MM.1S (cell line): Measurements from ENCODE around the gene TRIM44.

Experiments
- DNase-seq: peaks from one replicate; pipeline ENCODE4 v3.0.0-alpha.2; 2015
- H2AFZ ChIP-seq: fragments of 300-600 bp; sonication (generic); 2 replicates; pipeline ENCODE4 v1.6.0; 2016; ENCODE audit warnings: antibody characterized with exemption, low read length
- H3F3A ChIP-seq: fragments of 300-600 bp; sonication (generic); 2 replicates; pipeline ENCODE4 v1.6.1; 2016; ENCODE audit warnings: mild to moderate bottlenecking, antibody characterized with exemption, low read length, moderate library complexity, mixed read lengths; ENCODE audit not compliant: insufficient read depth
- H3K27ac ChIP-seq: fragments of 300-600 bp; sonication (generic); 2 replicates; pipeline ENCODE4 v1.5.1; 2016; ENCODE audit warnings: mild to moderate bottlenecking, low read length
- H3K27me3 ChIP-seq: fragments of 300-600 bp; sonication (generic); replicated peaks from 2 replicates; pipeline ENCODE4 v1.6.0; 2016; ENCODE audit warnings: low read length; ENCODE audit not compliant: insufficient read depth
- H3K36me3 ChIP-seq: fragments of 300-600 bp; sonication (generic); replicated peaks from 2 replicates; pipeline ENCODE4 v1.6.1; 2016; ENCODE audit warnings: mild to moderate bottlenecking, low read length, mixed read lengths; ENCODE audit not compliant: insufficient read depth
- H3K4me1 ChIP-seq: fragments of 300-600 bp; sonication (generic); 2 replicates; pipeline ENCODE4 v1.6.1; 2016; ENCODE audit warnings: low read length, mixed read lengths
- H3K4me2 ChIP-seq: fragments of 300-600 bp; sonication (generic); 2 replicates; pipeline ENCODE4 v1.6.0; 2016; ENCODE audit warnings: low read depth, low read length
- H3K4me3 ChIP-seq: fragments of 300-600 bp; sonication (generic); 2 replicates; pipeline ENCODE4 v1.5.1; 2016; ENCODE audit warnings: low read length, mixed read lengths
- H3K79me2 ChIP-seq: fragments of 300-600 bp; sonication (generic); 2 replicates; pipeline ENCODE4 v1.6.1; 2016; ENCODE audit warnings: mixed run types, low read length, mixed read lengths
- H3K9ac ChIP-seq: fragments of 300-600 bp; sonication (generic); 2 replicates; pipeline ENCODE4 v1.6.1; 2016; ENCODE audit warnings: low read length, mixed read lengths
- H3K9me2 ChIP-seq: fragments of 300-600 bp; sonication (generic); replicated peaks from 2 replicates; pipeline ENCODE4 v1.6.1; 2016; ENCODE audit warnings: mild to moderate bottlenecking, low read length, mixed read lengths; ENCODE audit not compliant: insufficient read depth
- H3K9me3 ChIP-seq: fragments of 300-600 bp; sonication (generic); replicated peaks from 2 replicates; pipeline ENCODE4 v1.6.1; 2016; ENCODE audit warnings: mild to moderate bottlenecking, low read length, mixed read lengths; ENCODE audit not compliant: insufficient read depth
- H4K20me1 ChIP-seq: fragments of 300-600 bp; sonication (generic); 2 replicates; pipeline ENCODE4 v1.6.1; 2016; ENCODE audit warnings: mild to moderate bottlenecking, low read length, moderate library complexity, mixed read lengths; ENCODE audit not compliant: insufficient read depth
- EZH2 ChIP-seq: fragments of 300-600 bp; sonication (generic); optimal IDR thresholded peaks from 2 replicates; pipeline ENCODE3; 2017; ENCODE audit warnings: low read depth, mild to moderate bottlenecking, antibody characterized with exemption, low read length, mixed read lengths
- EZH2phosphoT487 ChIP-seq: fragments of 300-600 bp; sonication (generic); IDR thresholded peaks from 2 replicates; pipeline ENCODE4 v1.6.1; 2018; ENCODE audit warnings: antibody characterized with exemption, low read length
- TF ChIP-seq, protein P1 (sequence below): fragments of 300-600 bp; sonication (generic); IDR thresholded peaks from 2 replicates; pipeline ENCODE4 v1.5.1; 2016; ENCODE audit warnings: antibody characterized with exemption, low read length, mixed read lengths

Gene TRIM44

DNA sequence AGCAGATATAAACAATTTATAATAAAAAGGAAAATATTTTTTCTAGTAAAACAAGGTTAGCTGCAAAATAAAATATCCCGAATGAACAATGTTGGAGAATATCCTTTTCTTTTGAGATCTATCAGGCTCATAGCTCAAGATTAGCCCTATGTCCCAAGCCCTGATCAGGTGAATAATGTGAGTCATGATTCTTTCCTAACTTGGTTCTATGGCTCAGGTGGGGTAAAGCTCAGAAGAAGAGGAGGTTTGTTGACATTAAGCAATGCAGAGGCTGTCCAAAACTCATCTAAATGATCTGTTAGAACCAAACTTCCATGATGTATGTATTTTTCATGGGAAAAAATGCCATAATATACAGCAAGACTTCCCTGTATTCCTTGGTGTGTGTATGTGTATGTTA, 86.1 kb downstream of the TRIM44 start:
- no peaks in the 10 kb centered on the region for H3K27me3 ChIP-seq
- TF ChIP-seq, protein P1, sequence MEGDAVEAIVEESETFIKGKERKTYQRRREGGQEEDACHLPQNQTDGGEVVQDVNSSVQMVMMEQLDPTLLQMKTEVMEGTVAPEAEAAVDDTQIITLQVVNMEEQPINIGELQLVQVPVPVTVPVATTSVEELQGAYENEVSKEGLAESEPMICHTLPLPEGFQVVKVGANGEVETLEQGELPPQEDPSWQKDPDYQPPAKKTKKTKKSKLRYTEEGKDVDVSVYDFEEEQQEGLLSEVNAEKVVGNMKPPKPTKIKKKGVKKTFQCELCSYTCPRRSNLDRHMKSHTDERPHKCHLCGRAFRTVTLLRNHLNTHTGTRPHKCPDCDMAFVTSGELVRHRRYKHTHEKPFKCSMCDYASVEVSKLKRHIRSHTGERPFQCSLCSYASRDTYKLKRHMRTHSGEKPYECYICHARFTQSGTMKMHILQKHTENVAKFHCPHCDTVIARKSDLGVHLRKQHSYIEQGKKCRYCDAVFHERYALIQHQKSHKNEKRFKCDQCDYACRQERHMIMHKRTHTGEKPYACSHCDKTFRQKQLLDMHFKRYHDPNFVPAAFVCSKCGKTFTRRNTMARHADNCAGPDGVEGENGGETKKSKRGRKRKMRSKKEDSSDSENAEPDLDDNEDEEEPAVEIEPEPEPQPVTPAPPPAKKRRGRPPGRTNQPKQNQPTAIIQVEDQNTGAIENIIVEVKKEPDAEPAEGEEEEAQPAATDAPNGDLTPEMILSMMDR, result no peak
- TF ChIP-seq EZH2phosphoT487 (no peak), EZH2 (no peak)
- H3K9me2 ChIP-seq, result no peaks in the 10 kb centered on the region
- H3K36me3 ChIP-seq, result 0 out of 2 replicates have a peak, but pooled peaks cover 2% of the 10 kb centered on the region
- H4K20me1 ChIP-seq, result no peaks in the 10 kb centered on the region
- no peak overlapping the region for H3K4me3 ChIP-seq
- no peak overlapping the region for H2AFZ ChIP-seq
- H3K9ac ChIP-seq, result no peak overlapping the region
- no peak for DNase-seq
- H3F3A ChIP-seq, result no peaks in the 10 kb centered on the region
- no peaks in the 10 kb centered on the region for H3K79me2 ChIP-seq
- no peaks in the 10 kb centered on the region for H3K4me1 ChIP-seq
- no peak overlapping the region for H3K27ac ChIP-seq
- no peak overlapping the region for H3K4me2 ChIP-seq
- H3K9me3 ChIP-seq, result no peaks in the 10 kb centered on the region

DNA sequence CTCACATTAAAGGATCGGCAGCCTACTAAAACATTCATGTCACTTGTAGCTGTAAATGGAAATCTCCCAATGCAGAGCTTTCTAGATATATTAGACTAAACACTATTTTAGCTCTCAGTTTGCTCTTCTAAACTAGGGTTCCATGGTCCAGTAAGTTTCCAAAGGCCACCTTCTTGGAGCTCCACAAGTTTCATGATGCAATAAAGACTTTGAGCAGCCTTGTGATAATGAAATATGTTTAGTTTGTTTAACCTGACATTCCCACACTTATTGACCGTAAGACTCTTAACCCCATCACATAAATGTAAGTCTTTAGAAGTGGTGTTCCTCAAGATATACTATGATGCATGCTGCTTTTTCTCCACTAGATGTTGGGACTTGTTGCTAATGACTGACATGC, 87.7 kb downstream of the TRIM44 start:
- no peaks in the 10 kb centered on the region for H3K27me3 ChIP-seq
- H3K27ac ChIP-seq, result no peak overlapping the region
- no peaks in the 10 kb centered on the region for H3K9me3 ChIP-seq
- 0 out of 2 replicates have a peak, but pooled peaks cover 2% of the 10 kb centered on the region for H3K36me3 ChIP-seq
- no peaks in the 10 kb centered on the region for H3K9me2 ChIP-seq
- no peak overlapping the region for H3K4me2 ChIP-seq
- H3K79me2 ChIP-seq, result no peaks in the 10 kb centered on the region
- no peaks in the 10 kb centered on the region for H3K4me1 ChIP-seq
- H2AFZ ChIP-seq, result no peak overlapping the region
- H3K9ac ChIP-seq, result no peak overlapping the region
- no peaks in the 10 kb centered on the region for H3F3A ChIP-seq
- H3K4me3 ChIP-seq, result no peak overlapping the region
- no peak for TF ChIP-seq EZH2phosphoT487
- TF ChIP-seq, protein P1, result no peak
- TF ChIP-seq EZH2, result no peak
- no peaks in the 10 kb centered on the region for H4K20me1 ChIP-seq
- DNase-seq, result no peak

DNA sequence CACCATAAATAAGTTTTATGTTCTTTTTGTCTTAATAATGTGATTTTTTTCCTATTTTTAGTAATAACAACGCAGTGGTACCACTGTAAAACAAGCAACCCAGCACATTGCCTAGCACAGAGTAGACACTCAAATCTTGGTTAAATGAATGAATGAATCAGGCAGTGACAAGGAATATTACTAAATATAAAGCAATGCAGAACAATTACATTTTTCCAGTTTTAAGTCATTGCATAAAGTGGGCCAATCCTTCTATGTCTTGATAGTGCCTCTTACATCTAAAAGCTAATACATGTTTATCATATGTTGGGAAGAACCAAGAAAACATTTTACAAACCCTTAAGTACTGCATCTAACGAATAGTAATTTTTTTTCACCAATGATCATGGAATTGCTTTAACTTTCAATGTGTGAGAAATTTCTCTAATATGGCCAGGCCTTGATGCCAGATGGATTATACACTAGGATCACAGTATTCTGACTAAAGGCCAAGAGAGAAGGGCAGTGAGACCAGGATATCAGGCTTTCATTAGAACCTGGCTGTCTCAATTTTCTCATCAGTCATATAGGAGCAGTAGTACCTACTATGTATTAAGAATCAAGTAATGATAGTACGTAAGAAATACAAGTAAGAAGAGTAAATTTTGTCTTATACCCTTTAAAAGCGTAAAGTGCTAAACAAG, 88.5 kb downstream of the TRIM44 start:
- Histone ChIP-seq H2AFZ (no peak overlapping the region), H3K4me3 (no peak overlapping the region), H3K9me2 (no peaks in the 10 kb centered on the region), H4K20me1 (no peaks in the 10 kb centered on the region), H3K27me3 (no peaks in the 10 kb centered on the region), H3K79me2 (no peaks in the 10 kb centered on the region), H3K9ac (no peak overlapping the region), H3K4me1 (no peaks in the 10 kb centered on the region), H3K36me3 (0 out of 2 replicates have a peak, but pooled peaks cover 2% of the 10 kb centered on the region), H3K4me2 (no peak overlapping the region), H3K27ac (no peak overlapping the region), H3F3A (no peaks in the 10 kb centered on the region), H3K9me3 (no peaks in the 10 kb centered on the region)
- TF ChIP-seq EZH2 (no peak), EZH2phosphoT487 (no peak)
- TF ChIP-seq, protein P1, result no peak
- no peak for DNase-seq
